ENCODE results near the gene DDX43. TPM values are rescaled to one million over a fixed set of nuclear protein-coding genes. Genes with fewer than 3 reads are reported as not detected.
A peak's percentile ranks its signal among the peaks of the same experiment; 100 is the strongest.
"Not testable (repeated sequence)": the region's sequence is repeated elsewhere in the genome, so short reads cannot be mapped to it uniquely, and the experiment has no call there.

The DDX43 gene
- total RNA-seq, 1 donor from 2014 or later: not detected

DNA sequence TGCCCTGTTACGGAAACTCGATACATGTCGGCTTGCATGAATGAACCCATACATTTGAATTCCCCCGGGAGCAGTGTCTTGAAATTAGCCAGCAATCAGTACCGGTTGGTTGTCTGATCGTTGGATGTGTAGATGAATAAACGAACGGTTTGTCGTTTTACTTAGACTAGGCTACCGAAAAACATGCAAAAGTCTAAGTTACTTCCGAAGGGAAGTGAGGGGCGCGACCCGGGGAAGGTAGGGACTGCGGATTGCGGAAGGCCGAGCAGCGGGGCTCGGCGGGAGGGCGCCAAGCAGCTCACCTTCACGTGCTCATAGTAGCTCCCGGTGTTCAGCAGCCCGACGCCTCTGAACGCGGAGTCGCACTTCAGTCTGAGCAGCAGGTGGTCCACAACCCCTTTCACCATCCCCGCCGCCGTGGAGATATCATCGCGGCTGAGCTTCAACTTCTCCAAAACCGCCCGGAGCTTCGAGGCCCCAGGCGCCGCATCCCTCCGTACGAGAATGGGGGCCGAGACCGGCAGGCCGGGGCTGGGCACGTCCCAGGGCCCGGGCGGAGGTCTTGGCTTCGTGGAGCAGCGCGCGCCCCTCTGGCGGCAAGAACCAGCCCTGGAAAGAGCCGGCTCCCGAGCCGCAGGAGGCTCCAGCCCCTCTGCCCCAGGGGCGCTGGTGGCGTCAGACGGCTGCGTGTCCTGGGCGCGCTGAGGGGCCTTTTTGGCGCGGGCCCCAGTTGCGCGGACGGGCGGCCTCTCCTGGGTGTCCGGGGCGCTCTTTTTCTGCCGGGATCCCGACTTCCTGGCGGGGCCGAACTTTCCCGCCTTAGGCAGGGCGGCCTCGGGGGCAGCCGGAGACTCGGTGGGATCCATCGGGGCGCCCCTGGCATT lies 56.8 kb downstream of the DDX43 start:
- Mint-ChIP-seq H3K4me1 (ENCODE audit: unreplicated experiment) (peaks cover 2% of the 10 kb centered on the region), H3K27me3 (ENCODE audit: unreplicated experiment) (peaks cover 2% of the 10 kb centered on the region), H3K27ac (ENCODE audit: unreplicated experiment) (peak overlapping the region; percentile 42), H3K9me3 (ENCODE audit: unreplicated experiment) (no peaks in the 10 kb centered on the region), H3K4me3 (ENCODE audit: unreplicated experiment) (peak overlapping the region; percentile 47), H3K36me3 (ENCODE audit: low read depth, unreplicated experiment) (no peaks in the 10 kb centered on the region)
- DNase-seq (ENCODE audit: low spot score): peak; percentile 30
- TF ChIP-seq, protein P1, sequence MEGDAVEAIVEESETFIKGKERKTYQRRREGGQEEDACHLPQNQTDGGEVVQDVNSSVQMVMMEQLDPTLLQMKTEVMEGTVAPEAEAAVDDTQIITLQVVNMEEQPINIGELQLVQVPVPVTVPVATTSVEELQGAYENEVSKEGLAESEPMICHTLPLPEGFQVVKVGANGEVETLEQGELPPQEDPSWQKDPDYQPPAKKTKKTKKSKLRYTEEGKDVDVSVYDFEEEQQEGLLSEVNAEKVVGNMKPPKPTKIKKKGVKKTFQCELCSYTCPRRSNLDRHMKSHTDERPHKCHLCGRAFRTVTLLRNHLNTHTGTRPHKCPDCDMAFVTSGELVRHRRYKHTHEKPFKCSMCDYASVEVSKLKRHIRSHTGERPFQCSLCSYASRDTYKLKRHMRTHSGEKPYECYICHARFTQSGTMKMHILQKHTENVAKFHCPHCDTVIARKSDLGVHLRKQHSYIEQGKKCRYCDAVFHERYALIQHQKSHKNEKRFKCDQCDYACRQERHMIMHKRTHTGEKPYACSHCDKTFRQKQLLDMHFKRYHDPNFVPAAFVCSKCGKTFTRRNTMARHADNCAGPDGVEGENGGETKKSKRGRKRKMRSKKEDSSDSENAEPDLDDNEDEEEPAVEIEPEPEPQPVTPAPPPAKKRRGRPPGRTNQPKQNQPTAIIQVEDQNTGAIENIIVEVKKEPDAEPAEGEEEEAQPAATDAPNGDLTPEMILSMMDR (IDR thresholded peaks at IDR 0.05; ENCODE audit: unreplicated experiment): no peak

DNA sequence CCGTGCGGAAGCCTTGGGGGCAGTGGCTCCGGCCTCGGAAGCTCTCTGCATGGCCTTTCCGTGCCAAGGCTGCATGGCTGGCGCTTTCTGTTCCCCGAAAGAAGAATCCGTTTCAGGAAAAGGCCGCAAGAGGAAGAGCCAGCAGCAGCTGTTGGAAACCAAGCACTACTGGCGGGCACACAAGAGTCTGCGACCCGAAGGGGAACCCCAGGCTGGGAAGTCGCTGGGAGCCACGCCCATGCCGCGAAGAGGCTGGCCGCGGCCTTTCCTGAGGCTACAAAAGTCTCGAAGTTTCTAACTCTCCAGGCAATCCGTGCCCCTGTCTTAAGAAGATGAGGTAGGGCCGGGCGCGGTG lies 57.5 kb downstream of the DDX43 start, which contains the start of gene CGAS:
Gene CGAS, minus strand, starts transcription at position 191 of the 355 bp plus-strand sequence. Its CDS starts 116 bp downstream, at position 75.
- DNase-seq (ENCODE audit: low spot score): no peak
- peak within 1 kb of the TSS; percentile 47 for H3K4me3 Mint-ChIP-seq (ENCODE audit: unreplicated experiment)
- no peaks in the 10 kb centered on the region for H3K36me3 Mint-ChIP-seq (ENCODE audit: low read depth, unreplicated experiment)

DNA sequence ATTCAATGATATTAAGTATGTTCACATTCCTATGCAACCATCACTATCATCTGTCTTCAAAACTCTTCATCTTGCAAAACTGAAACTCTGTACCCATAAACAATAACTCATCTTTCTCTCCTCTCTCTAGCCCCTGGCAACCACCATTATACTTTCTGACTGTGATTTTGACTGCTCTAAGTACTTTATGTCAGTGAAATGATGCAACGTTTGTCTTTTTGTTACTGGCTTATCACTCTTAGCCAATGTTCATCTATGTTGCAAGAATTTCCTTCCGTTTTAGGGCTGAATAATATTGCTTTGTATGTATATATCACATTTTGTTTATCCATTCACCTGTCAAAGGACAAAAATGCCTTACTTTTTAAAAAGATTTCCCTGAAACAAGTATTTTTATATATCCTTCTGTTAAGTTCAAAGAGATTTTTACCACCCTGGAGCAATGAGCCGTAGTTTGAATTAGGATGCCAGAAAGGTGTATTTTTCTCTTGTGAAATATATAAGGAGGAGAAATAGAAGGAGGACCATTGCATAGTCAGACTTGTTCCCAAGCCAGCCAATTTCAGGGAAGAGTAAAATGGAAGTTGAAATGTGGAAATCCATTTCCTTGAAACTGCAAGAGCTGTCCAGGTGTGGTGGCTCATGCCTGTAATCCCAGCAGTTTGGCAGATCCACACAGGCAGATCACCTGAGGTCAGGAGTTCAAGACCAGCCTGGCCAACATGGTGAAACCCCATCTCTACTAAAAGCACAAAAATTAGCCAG lies 61.4 kb downstream of the DDX43 start:
- TF ChIP-seq, protein P1 (IDR thresholded peaks at IDR 0.05; ENCODE audit: unreplicated experiment): no peak
- Mint-ChIP-seq H3K36me3 (ENCODE audit: low read depth, unreplicated experiment) (no peaks in the 10 kb centered on the region), H3K27me3 (ENCODE audit: unreplicated experiment) (no peaks in the 10 kb centered on the region), H3K27ac (ENCODE audit: unreplicated experiment) (no peak overlapping the region), H3K4me3 (ENCODE audit: unreplicated experiment) (no peak overlapping the region), H3K4me1 (ENCODE audit: unreplicated experiment) (peaks cover 5% of the 10 kb centered on the region), H3K9me3 (ENCODE audit: unreplicated experiment) (no peaks in the 10 kb centered on the region)
- DNase-seq (ENCODE audit: low spot score): no peak

More for the DNA sequence above, 57.5 kb downstream of the DDX43 start, which contains the start of gene CGAS:
- no peaks in the 10 kb centered on the region for H3K9me3 Mint-ChIP-seq (ENCODE audit: unreplicated experiment)
- peaks cover 2% of the 10 kb centered on the region for H3K27me3 Mint-ChIP-seq (ENCODE audit: unreplicated experiment)
- H3K4me1 Mint-ChIP-seq (ENCODE audit: unreplicated experiment): peaks cover 2% of the 10 kb centered on the region
- TF ChIP-seq, protein P1 (IDR thresholded peaks at IDR 0.05; ENCODE audit: unreplicated experiment): no peak
- H3K27ac Mint-ChIP-seq (ENCODE audit: unreplicated experiment): peak within 1 kb of the TSS; percentile 42

DNA sequence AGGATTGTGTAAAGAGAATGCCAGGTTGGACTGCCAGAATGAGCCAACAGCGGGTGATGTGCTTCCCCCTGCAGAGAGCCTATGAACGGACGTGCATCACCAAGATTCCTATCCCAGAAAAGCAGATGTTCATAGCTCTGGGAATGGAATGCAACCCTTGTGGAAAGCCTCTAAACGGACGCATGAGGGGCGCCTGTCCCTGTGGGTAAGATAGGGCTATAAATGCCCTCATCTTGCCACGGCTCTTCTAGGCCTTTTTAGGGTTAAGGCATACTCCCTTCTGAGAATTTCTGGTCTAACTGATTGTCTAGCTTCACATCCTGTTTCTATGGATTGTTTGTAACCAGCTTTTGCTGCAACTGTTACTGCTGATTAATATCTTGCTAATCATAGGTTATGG lies 64.8 kb downstream of the DDX43 start:
- H3K4me1 Mint-ChIP-seq (ENCODE audit: unreplicated experiment): peaks cover 16% of the 10 kb centered on the region
- not testable (repeated sequence) for H3K27ac Mint-ChIP-seq (ENCODE audit: unreplicated experiment); H3K4me3 Mint-ChIP-seq (ENCODE audit: unreplicated experiment); DNase-seq (ENCODE audit: low spot score); H3K36me3 Mint-ChIP-seq (ENCODE audit: low read depth, unreplicated experiment); H3K27me3 Mint-ChIP-seq (ENCODE audit: unreplicated experiment); H3K9me3 Mint-ChIP-seq (ENCODE audit: unreplicated experiment)

DNA sequence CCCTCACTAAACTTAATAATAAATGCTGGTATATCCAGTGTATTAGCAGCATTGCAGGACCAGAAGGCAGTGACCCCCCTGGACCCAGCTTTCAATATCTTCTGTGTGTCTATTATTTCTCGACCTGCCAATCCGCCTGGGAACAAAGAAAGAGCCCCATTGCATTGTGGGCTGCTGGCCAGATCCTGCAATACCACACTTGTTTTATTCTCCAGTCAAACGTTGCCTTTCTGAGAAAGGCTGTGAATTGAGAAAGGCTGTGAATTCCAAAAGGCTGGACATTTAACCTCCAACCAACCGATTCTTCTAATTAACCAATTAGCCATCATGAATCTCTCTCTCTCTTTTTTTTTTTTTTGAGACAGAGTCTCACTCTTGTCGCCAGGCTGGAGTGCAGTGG lies 65.4 kb downstream of the DDX43 start:
- H3K4me1 Mint-ChIP-seq (ENCODE audit: unreplicated experiment): peaks cover 16% of the 10 kb centered on the region
- no peak overlapping the region for H3K4me3 Mint-ChIP-seq (ENCODE audit: unreplicated experiment)

More for the DNA sequence above, 65.4 kb downstream of the DDX43 start:
- Mint-ChIP-seq H3K9me3 (ENCODE audit: unreplicated experiment) (no peaks in the 10 kb centered on the region), H3K27ac (ENCODE audit: unreplicated experiment) (no peak overlapping the region), H3K27me3 (ENCODE audit: unreplicated experiment) (peaks cover 2% of the 10 kb centered on the region), H3K36me3 (ENCODE audit: low read depth, unreplicated experiment) (no peaks in the 10 kb centered on the region)
- TF ChIP-seq, protein P1 (IDR thresholded peaks at IDR 0.05; ENCODE audit: unreplicated experiment): no peak
- DNase-seq (ENCODE audit: low spot score): no peak
